GM12878 (cell line): Measurements from ENCODE around the gene DTX1. TPM values are rescaled to one million over a fixed set of nuclear protein-coding genes. Genes with fewer than 3 reads are reported as not detected.

ENCODE experiments used
- ATAC-seq: fragments of 200-7000 bp; cut with Tn5 transposase; 3 replicates; pipeline ENCODE4 v1.9.1; 2020; ENCODE audit warnings: mild to moderate bottlenecking, moderate library complexity
- BruUV-seq: library from RNA; stranded (reverse); fragments of 400-500 nt; replicated peaks from 2 replicates; lab custom pipeline; 2021; lab: Mats Ljungman, UMichigan
- CTCF ChIA-PET: fragments of 300-600 bp; sonication (Branson Sonifier 250); formaldehyde crosslinking; extraction: SDS; loops from one replicate; lab custom pipeline; 2021; ENCODE audit warnings: inconsistent platforms; lab: Yijun Ruan, JAX
- POLR2A ChIA-PET: fragments of 350-600 bp; formaldehyde crosslinking; extraction: SDS; loops from one replicate; lab custom pipeline; 2021; ENCODE audit warnings: inconsistent platforms; lab: Charles Lee
- RAD21 ChIA-PET: fragments of 300-600 bp; sonication (Branson Sonifier 250); formaldehyde crosslinking; loops from one replicate; lab custom pipeline; 2023; ENCODE audit warnings: antibody characterized with exemption; ENCODE audit not compliant: unreplicated experiment; lab: Charles Lee
- SMC1A ChIA-PET: fragments of 300-600 bp; sonication (Branson Sonifier 250); formaldehyde crosslinking; loops from one replicate; lab custom pipeline; 2023; ENCODE audit not compliant: unreplicated experiment, uncharacterized antibody; lab: Charles Lee
- DNase-seq: peaks from one replicate; pipeline ENCODE4 v3.0.0-alpha.2; 2011; ENCODE audit warnings: low read depth, low spot score
- FAIRE-seq: peaks from 3 replicates; lab custom pipeline; 2011; peaks lifted over from hg19 to GRCh38; lab: Jason Lieb, UNC
- H2AFZ ChIP-seq: 2 replicates; pipeline ENCODE4 v1.6.0; 2011; ENCODE audit warnings: low read depth, low read length, control low read depth; ENCODE audit not compliant: control insufficient read depth
- H3K27ac ChIP-seq: 2 replicates; pipeline ENCODE4 v1.5.1; 2011; ENCODE audit warnings: control low read depth; ENCODE audit not compliant: control insufficient read depth, insufficient read depth
- H3K27me3 ChIP-seq, 2 experiments: replicated peaks in 1 of 2; 2 replicates each; pipeline versions ENCODE4 v1.6.0 to v1.6.1; 2011; ENCODE audit warnings: low read length in 1 of 2; ENCODE audit not compliant: control insufficient read depth in 2 of 2, insufficient read depth in 2 of 2
- H3K36me3 ChIP-seq, 2 experiments: 2 replicates each; pipeline ENCODE4 v1.5.1; 2011; ENCODE audit warnings: low read length in 1 of 2; ENCODE audit not compliant: control insufficient read depth in 2 of 2, insufficient read depth in 2 of 2
- H3K4me1 ChIP-seq: 2 replicates; pipeline ENCODE4 v1.6.1; 2011; ENCODE audit warnings: mild to moderate bottlenecking, low read length, moderate library complexity, mixed read lengths; ENCODE audit not compliant: control insufficient read depth, insufficient read depth
- H3K4me2 ChIP-seq: 2 replicates; pipeline ENCODE4 v1.6.0; 2011; ENCODE audit warnings: control low read depth; ENCODE audit not compliant: control insufficient read depth, insufficient read depth
- H3K4me3 ChIP-seq: fragments of 200-600 bp; sonication (generic); 2 replicates; pipeline ENCODE4 v1.5.1; 2016
- H3K79me2 ChIP-seq: 2 replicates; pipeline ENCODE4 v1.6.0; 2011; ENCODE audit warnings: low read length; ENCODE audit not compliant: control insufficient read depth, insufficient read depth
- H3K9ac ChIP-seq: 2 replicates; pipeline ENCODE4 v1.8.0; 2011; ENCODE audit warnings: low read length, control low read depth, mixed read lengths; ENCODE audit not compliant: control insufficient read depth, insufficient read depth
- H3K9me3 ChIP-seq: replicated peaks from 3 replicates; pipeline ENCODE4 v1.5.1; 2011; ENCODE audit warnings: mild to moderate bottlenecking, low read length; ENCODE audit not compliant: control insufficient read depth, insufficient read depth
- H4K20me1 ChIP-seq: 2 replicates; pipeline ENCODE4 v1.6.0; 2011; ENCODE audit not compliant: control insufficient read depth, insufficient read depth
- CREM ChIP-seq: IDR thresholded peaks from 2 replicates; pipeline ENCODE4 v1.6.1; 2014; ENCODE audit warnings: antibody characterized with exemption, low read depth
- NR2C2 ChIP-seq: IDR thresholded peaks from 2 replicates; pipeline ENCODE4 v1.6.1; 2011; ENCODE audit warnings: borderline replicate concordance, low read depth; ENCODE audit not compliant: control insufficient read depth, insufficient read length
- WGBS: methylation state at CpG from one replicate; pipeline ENCODE4 v1.1.6; 2016; ENCODE audit warnings: low lambda C conversion rate; ENCODE audit not compliant: insufficient replicate concordance, insufficient coverage; ENCODE audit errors: missing lambda C conversion rate; 5-methylcytosine and 5-hydroxymethylcytosine counted together
- in situ Hi-C: fragments of 300-500 bp; cut with MboI; formaldehyde crosslinking; loops from 9 replicates; pipeline ENCODE4 v1.14.3; 2018; ENCODE audit warnings: mixed read lengths
- intact Hi-C: fragments of 100-400 bp; cut with micrococcal nuclease; formaldehyde crosslinking; loops from one replicate; pipeline ENCODE4 v1.14.2; 2022; ENCODE audit not compliant: unreplicated experiment
- polyA plus RNA-seq, 11 experiments: library from polyadenylated mRNA; depleted of rRNA in 4 of 11; unstranded in 6 of 11; stranded (reverse) in 5 of 11; fragments of >200 nt; fragmentation: Nextera tagmentation in 4 of 11; fragmentation: Illumina TruSeq in 1 of 11; extraction: Ambion mirVana in 4 of 11; extraction: Trizol in 1 of 11; gene quantifications; 1 replicate in 1 of 11; 2 replicates in 10 of 11; pipeline versions ENCODE4 v1.2.1 to v1.2.3, GENCODE V29; 2011 to 2016; ENCODE audit warnings: inconsistent platforms in 2 of 11, missing spikeins in 2 of 11, low read depth in 1 of 11
- total RNA-seq, 4 experiments: library from RNA; depleted of rRNA in 3 of 4; stranded (reverse); fragments of >200 nt in 3 of 4; fragmentation: Illumina TruSeq in 1 of 4; extraction: Trizol in 1 of 4; gene quantifications; 2 replicates each; pipeline versions ENCODE4 v1.2.1 to v1.2.3, GENCODE V29; 2013 to 2021
- TF ChIP-seq, protein P1 (sequence below): fragments of 450-650 bp; IDR thresholded peaks from 2 replicates; pipeline ENCODE4 v1.6.1; 2017; ENCODE audit warnings: mild to moderate bottlenecking
- TF ChIP-seq, protein P2 (sequence below): fragments of 450-650 bp; IDR thresholded peaks from 2 replicates; pipeline ENCODE4 v1.6.1; 2016; ENCODE audit warnings: mild to moderate bottlenecking
- TF ChIP-seq, protein P3 (sequence below): fragments of 450-650 bp; IDR thresholded peaks from 2 replicates; pipeline ENCODE4 v1.6.1; 2016; ENCODE audit warnings: mild to moderate bottlenecking

The DTX1 gene
- total and polyA plus RNA-seq, 10 of the 15 experiments (the other 5 are each of a cell fraction or from before 2014, with no cell fraction given), result 0.09 to 2.8 (median 0.66) TPM

DNA sequence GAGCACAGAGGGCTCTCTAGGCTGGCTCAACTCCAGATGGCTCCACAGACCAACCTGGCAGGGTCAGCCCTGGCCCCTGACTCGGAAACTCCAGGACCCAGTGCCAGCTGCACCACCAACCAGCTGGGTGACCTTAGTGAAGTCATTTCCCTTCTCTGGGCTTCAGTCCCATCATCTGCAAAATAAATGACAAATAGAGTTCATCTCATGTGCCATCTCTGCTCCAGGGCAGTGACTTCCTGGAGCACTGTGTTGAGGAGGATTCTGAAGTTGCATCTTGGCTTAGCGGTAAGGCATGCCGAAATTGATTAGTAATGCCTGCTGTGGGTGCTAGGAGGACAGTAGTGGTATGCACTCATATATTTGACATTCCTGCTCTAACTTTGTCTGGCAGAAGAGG lies 31.5 kb downstream of the DTX1 start:
- WGBS, result 83% methylated on average over 3 of the region's 3 CpGs
- Histone ChIP-seq H3K4me1 (peaks cover 62% of the 10 kb centered on the region), H2AFZ (no peak overlapping the region), H3K36me3 (no peaks in the 10 kb centered on the region), H3K4me3 (no peak overlapping the region), H3K79me2 (no peaks in the 10 kb centered on the region), H3K27me3 (no peaks in the 10 kb centered on the region), H3K27ac (0 out of 2 replicates have a peak overlapping the region, but pooled peaks have one; percentile 80), H4K20me1 (no peaks in the 10 kb centered on the region), H3K9ac (no peak overlapping the region), H3K4me2 (no peak overlapping the region), H3K9me3 (no peaks in the 10 kb centered on the region; the same call in 2 of the 3 replicates)
- no peak for FAIRE-seq
- intact Hi-C loops, result no loop called here
- ATAC-seq, result no peak
- POLR2A ChIA-PET, result interaction anchor here (1.0 to 3.9 kb wide), 5 partner anchors 13 to 27 kb away, joined by 3 to 41 read pairs (median 7); no protein-coding TSS in a partner anchor
- DNase-seq, result no peak
- BruUV-seq, result no TSS peak
- CTCF ChIA-PET, result interaction anchor here (0.6 to 7.0 kb wide), 5 partner anchors 10 to 56 kb away, joined by 4 to 98 read pairs (median 4); no protein-coding TSS in a partner anchor
- SMC1A ChIA-PET, result interaction anchor here (1.1 to 16.1 kb wide), 4 partner anchors 11 to 32 kb away, joined by 3 to 416 read pairs (median 10); partner anchors contain the start of gene DTX1
- in situ Hi-C loops, result no loop called here
- RAD21 ChIA-PET, result interaction anchor here (1.2 to 2.7 kb wide), 4 partner anchors 13 to 121 kb away, joined by 3 to 13 read pairs (median 8); no protein-coding TSS in a partner anchor
- peak; percentile 40 for TF ChIP-seq NR2C2
- TF ChIP-seq, protein P1, sequence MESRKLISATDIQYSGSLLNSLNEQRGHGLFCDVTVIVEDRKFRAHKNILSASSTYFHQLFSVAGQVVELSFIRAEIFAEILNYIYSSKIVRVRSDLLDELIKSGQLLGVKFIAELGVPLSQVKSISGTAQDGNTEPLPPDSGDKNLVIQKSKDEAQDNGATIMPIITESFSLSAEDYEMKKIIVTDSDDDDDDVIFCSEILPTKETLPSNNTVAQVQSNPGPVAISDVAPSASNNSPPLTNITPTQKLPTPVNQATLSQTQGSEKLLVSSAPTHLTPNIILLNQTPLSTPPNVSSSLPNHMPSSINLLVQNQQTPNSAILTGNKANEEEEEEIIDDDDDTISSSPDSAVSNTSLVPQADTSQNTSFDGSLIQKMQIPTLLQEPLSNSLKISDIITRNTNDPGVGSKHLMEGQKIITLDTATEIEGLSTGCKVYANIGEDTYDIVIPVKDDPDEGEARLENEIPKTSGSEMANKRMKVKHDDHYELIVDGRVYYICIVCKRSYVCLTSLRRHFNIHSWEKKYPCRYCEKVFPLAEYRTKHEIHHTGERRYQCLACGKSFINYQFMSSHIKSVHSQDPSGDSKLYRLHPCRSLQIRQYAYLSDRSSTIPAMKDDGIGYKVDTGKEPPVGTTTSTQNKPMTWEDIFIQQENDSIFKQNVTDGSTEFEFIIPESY, result peak; percentile 83
- TF ChIP-seq, protein P2, sequence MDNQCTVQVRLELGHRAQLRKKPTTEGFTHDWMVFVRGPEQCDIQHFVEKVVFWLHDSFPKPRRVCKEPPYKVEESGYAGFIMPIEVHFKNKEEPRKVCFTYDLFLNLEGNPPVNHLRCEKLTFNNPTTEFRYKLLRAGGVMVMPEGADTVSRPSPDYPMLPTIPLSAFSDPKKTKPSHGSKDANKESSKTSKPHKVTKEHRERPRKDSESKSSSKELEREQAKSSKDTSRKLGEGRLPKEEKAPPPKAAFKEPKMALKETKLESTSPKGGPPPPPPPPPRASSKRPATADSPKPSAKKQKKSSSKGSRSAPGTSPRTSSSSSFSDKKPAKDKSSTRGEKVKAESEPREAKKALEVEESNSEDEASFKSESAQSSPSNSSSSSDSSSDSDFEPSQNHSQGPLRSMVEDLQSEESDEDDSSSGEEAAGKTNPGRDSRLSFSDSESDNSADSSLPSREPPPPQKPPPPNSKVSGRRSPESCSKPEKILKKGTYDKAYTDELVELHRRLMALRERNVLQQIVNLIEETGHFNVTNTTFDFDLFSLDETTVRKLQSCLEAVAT, result peak; percentile 80
- TF ChIP-seq, protein P3, sequence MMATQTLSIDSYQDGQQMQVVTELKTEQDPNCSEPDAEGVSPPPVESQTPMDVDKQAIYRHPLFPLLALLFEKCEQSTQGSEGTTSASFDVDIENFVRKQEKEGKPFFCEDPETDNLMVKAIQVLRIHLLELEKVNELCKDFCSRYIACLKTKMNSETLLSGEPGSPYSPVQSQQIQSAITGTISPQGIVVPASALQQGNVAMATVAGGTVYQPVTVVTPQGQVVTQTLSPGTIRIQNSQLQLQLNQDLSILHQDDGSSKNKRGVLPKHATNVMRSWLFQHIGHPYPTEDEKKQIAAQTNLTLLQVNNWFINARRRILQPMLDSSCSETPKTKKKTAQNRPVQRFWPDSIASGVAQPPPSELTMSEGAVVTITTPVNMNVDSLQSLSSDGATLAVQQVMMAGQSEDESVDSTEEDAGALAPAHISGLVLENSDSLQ, result no peak
- no peak for TF ChIP-seq CREM
